Aorta (tissue), 5 donors: ENCODE measurements around the gene C16orf96. TPM values are rescaled to one million over a fixed set of nuclear protein-coding genes. Genes with fewer than 3 reads are reported as not detected.

Experiments used
- ATAC-seq: fragments of 200-7000 bp; cut with Tn5 transposase; one replicate; pipeline ENCODE4 v1.9.1; 2022; ENCODE audit warnings: moderate library complexity; ENCODE audit not compliant: low FRiP score
- DNase-seq, 2 donors: peaks; one replicate each; pipeline ENCODE4 v3.0.0-alpha.2; 2020
- H3K27ac ChIP-seq, 2 donors: one replicate each; pipeline ENCODE4 v1.5.1; 2013; ENCODE audit warnings: low read length in 2 of 2, mild to moderate bottlenecking in 2 of 2, moderate library complexity in 2 of 2, control low read depth in 1 of 2, inconsistent platforms in 1 of 2, low read depth in 1 of 2
- H3K27me3 ChIP-seq, 2 donors: one replicate each; pipeline ENCODE4 v1.6.1; 2013; ENCODE audit warnings: control low read depth in 1 of 2, low read length in 1 of 2, mild to moderate bottlenecking in 1 of 2, moderate library complexity in 1 of 2; ENCODE audit not compliant: insufficient read depth in 2 of 2, control insufficient read depth in 1 of 2
- H3K36me3 ChIP-seq, 2 donors: one replicate each; pipeline ENCODE4 v1.6.1; 2013; ENCODE audit warnings: control low read depth in 1 of 2, low read length in 1 of 2, mild to moderate bottlenecking in 1 of 2; ENCODE audit not compliant: insufficient read depth in 2 of 2, control insufficient read depth in 1 of 2
- H3K4me1 ChIP-seq, 2 donors: one replicate each; pipeline ENCODE4 v1.6.1; 2013; ENCODE audit warnings: low read length in 2 of 2, control low read depth in 1 of 2, mild to moderate bottlenecking in 1 of 2, moderate library complexity in 1 of 2; ENCODE audit not compliant: insufficient read depth in 2 of 2, control insufficient read depth in 1 of 2
- H3K4me3 ChIP-seq, 2 donors: one replicate each; pipeline ENCODE4 v1.5.1; 2013; ENCODE audit warnings: low read length in 2 of 2, control low read depth in 1 of 2, mild to moderate bottlenecking in 1 of 2
- H3K9me3 ChIP-seq: one replicate; pipeline ENCODE4 v1.6.1; 2013; ENCODE audit warnings: mild to moderate bottlenecking, low read length; ENCODE audit not compliant: control insufficient read depth
- WGBS, 2 donors: extraction: QIAGEN DNeasy Blood & Tissue Kit; methylation state at CpG; one replicate each; pipeline ENCODE4 v1.1.7; 2013; 5-methylcytosine and 5-hydroxymethylcytosine counted together
- intact Hi-C, 2 donors: fragments of 100-400 bp; cut with DNase I; formaldehyde crosslinking; loops; one replicate each; pipeline versions ENCODE4 v1.14.2 to v1.15.0; 2022
- polyA plus RNA-seq, 2 donors: library from polyadenylated mRNA; stranded (reverse); fragments of 200-250 nt; gene quantifications; one replicate each; pipeline ENCODE4 v1.2.3, GENCODE V29; 2013
- total RNA-seq, 2 donors: library from RNA; stranded (reverse); fragmentation: NEBNext Ultra II Directional; extraction: Animal tissue kit (Norgen Biotek cat#: 25700); gene quantifications; one replicate each; pipeline ENCODE4 v1.2.1, GENCODE V29; 2021
- donor health status: healthy with polysubstance abuse.
- donor health status: Bipolar disorder and iron deficiency.
- donor health status: DM: no; HTN: no; CAD: no.
- donor health status: DM: no; HTN: no; CAD: no.
- donor health status: DM: yes; HTN: yes; CAD: no.

The C16orf96 gene
- total and polyA plus RNA-seq, 4 donors = 0.13 to 0.24 TPM; not detected in 2

- Histone ChIP-seq H3K27ac (peak overlapping the region in 1 of 2 donors; percentile 19), H3K27me3 (no peaks in the 10 kb centered on the region), H3K4me3 (peak overlapping the region; percentile 88 to 91), H3K4me1 (no peaks in the 10 kb centered on the region), H3K36me3 (no peaks in the 10 kb centered on the region), H3K9me3 (no peaks in the 10 kb centered on the region)
- ATAC-seq (no peak), DNase-seq (peak in 1 of 2 donors; percentile 79)
- 1% methylated on average over 67 to 92 of the region's 92 CpGs for WGBS, 2 donors
- intact Hi-C loops = loop anchor here in 1 of 2 donors (5.0 to 10.0 kb wide), 2 partner anchors 78 to 109 kb away; partner anchors contain the start of gene NUDT16L1
Observed at GRCh38 chr16:4613636-4614570, 57.8 kb downstream of the C16orf96 start.

DNA sequence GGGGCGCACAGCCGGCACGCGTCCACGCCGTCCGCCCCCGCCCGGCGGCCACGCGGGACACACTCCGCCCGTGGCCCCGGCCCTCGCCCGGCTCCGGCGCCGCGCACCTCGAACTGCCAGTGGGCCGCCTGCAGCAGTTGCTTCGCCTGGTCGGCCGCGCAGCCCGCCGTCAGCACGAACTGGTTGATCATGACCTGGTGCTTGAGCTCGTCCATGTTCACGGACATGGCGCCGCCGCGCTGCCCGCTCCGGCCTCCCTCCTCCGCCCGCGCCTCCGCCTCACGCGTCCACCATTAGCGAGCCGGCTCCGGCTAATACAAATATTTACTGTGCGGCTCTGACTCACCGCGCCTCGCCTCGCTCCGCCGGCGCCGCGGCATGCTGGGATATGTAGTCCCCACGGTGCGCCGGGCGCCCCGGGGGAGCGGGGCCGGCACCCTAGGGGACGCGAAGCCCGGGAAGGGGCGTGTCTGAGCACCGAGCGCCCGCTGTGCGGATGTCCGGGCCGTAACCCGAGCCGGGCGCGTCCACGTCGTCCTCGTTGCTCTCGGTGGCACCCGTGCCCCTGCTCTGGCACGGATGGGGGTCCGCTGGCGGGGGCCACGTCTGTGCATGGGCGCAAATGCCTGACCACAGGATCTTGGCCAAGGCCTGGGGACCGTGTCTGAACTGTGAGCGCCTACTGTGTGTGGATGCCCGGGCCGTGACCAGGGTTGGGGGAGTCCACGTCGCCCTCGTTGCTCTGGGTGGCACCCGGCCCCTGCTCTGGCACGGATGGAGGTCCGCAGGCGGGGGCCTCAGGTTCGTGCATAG lies 58.6 kb downstream of the C16orf96 start, which contains the start of gene UBALD1:
Gene UBALD1 (minus strand): TSS at position 318 of the 813 bp plus-strand sequence. CDS start 91 bp downstream, at position 227.
- DNase-seq (peak; percentile 91 to 94), ATAC-seq (peak; percentile 82)
- intact Hi-C loops = loop anchor here (5.0 to 10.0 kb wide), 2 partner anchors 78 to 110 kb away; partner anchors contain the start of gene NUDT16L1 (in 2 of the 2)
- Histone ChIP-seq H3K4me1 (no peaks in the 10 kb centered on the region), H3K9me3 (no peaks in the 10 kb centered on the region), H3K27me3 (no peaks in the 10 kb centered on the region), H3K27ac (peak within 1 kb of the TSS; percentile 4 to 82), H3K36me3 (no peaks in the 10 kb centered on the region), H3K4me3 (peak within 1 kb of the TSS; percentile 88 to 91)
- WGBS, 2 donors = 6 to 8% methylated on average over 81 to 100 of the region's 100 CpGs

DNA sequence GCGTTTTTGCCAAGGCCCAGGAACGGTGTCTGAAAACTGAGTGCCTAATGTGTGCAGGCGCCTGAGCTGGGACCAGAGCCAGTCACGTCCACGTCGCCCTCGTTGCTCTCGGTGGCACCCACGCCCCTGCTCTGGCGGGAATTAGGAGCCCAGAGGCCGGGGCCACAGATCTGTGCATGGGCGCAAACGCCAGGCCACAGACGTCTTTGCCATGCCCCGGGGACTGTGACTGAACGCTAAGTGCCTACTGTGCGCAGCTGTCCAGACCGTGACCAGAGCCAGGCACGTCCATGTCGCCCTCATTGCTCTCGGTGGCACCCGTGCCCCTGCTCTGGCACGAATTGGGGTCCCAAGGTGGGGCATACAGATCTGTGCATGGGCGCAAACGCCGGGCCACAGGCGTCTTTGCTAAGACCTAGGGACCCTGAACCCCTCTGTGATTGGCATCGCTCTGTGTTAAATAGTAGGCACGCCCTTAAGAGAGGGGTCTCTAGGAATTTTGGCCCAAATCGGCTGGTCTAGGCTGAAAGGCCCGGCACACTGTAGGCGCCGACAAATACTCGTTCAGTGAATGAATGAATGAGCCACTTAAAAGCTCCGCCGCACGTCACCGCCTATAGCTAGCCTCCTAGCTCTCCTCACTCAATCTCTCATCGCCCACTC lies 59.4 kb downstream of the C16orf96 start:
- ATAC-seq (peak; percentile 0), DNase-seq (peak in 1 of 2 donors; percentile 80)
- Histone ChIP-seq H3K27ac (peak overlapping the region; percentile 4 to 82), H3K4me1 (no peaks in the 10 kb centered on the region), H3K4me3 (no peak overlapping the region), H3K36me3 (no peaks in the 10 kb centered on the region), H3K27me3 (no peaks in the 10 kb centered on the region), H3K9me3 (no peaks in the 10 kb centered on the region)
- intact Hi-C loops = loop anchor here (1.0 to 10.0 kb wide), 3 partner anchors 9 to 111 kb away; partner anchors contain the start of genes MGRN1 (in 1 of the 2) and NUDT16L1 (in 1 of the 2)
- WGBS, 2 donors = 63 to 64% methylated on average over 39 of the region's 39 CpGs

- H3K36me3 ChIP-seq = no peaks in the 10 kb centered on the region
- H3K27ac ChIP-seq = peak overlapping the region; percentile 82 to 89
- 1% methylated on average over 51 to 57 of the region's 57 CpGs for WGBS, 2 donors
- no peaks in the 10 kb centered on the region for H3K27me3 ChIP-seq
- DNase-seq (peak; percentile 99 to 100), ATAC-seq (peak; percentile 95)
- H3K4me3 ChIP-seq = peak overlapping the region; percentile 41 to 65
- no peaks in the 10 kb centered on the region for H3K4me1 ChIP-seq
- intact Hi-C loops = loop anchor here (1.0 to 10.0 kb wide), 3 partner anchors 8 to 111 kb away; partner anchors contain the start of genes MGRN1 (in 1 of the 2) and NUDT16L1 (in 1 of the 2)
- H3K9me3 ChIP-seq = no peaks in the 10 kb centered on the region
Observed at GRCh38 chr16:4616047-4616811, 60.1 kb downstream of the C16orf96 start.

GRCh38 chr16:4617880-4618279 lies 61.7 kb downstream of the C16orf96 start:
- no peak for DNase-seq
- no peak overlapping the region for H3K4me3 ChIP-seq
- no peaks in the 10 kb centered on the region for H3K36me3 ChIP-seq
- 87% methylated on average over 8 of the region's 8 CpGs for WGBS, 2 donors
- H3K9me3 ChIP-seq = no peaks in the 10 kb centered on the region
- H3K27me3 ChIP-seq = no peaks in the 10 kb centered on the region
- intact Hi-C loops = loop anchor here (5.0 to 10.0 kb wide), 2 partner anchors 74 to 113 kb away; partner anchors contain the start of gene NUDT16L1 (in 1 of the 2)
- H3K4me1 ChIP-seq = no peaks in the 10 kb centered on the region
- H3K27ac ChIP-seq = peak overlapping the region in 1 of 2 donors; percentile 24
- no peak for ATAC-seq

DNA sequence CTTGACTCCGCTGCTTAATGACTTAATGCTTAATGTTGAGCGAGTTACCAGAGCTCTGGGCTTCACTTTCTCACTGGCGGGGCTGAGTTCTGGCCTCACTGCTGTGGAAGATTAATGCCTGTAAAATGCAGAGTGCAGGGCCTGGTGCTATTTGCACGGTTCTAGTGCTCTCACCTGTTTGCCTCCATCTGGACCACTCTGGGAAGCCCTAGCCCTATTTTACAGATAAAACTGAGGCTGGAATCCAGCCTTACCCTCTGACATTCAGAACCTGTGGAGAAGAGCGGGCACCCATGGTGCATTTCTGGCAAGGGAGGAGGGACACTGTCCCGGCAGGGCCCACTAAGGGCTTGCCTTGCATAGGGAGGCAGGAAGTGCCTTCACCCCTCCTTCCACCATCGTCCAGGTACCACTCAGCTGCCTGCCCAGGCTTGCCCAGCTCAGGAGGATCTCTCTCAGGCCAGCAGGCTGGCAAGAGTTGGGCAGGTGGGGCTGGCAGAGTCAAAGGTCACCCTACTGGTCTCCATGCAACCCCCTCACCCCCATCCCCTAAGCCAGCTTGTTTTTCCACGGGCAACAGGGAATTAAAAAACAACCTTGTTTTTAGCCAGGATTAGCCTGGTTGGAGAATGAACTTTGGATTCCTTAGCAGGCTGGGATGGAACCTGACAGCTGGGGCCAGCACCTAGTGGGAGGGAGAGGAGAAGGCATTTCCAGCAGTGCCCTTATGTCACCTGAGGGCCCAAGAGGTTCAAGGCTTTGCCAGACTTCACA lies 62.7 kb downstream of the C16orf96 start:
- H3K9me3 ChIP-seq = no peaks in the 10 kb centered on the region
- no peaks in the 10 kb centered on the region for H3K36me3 ChIP-seq
- ATAC-seq (no peak), DNase-seq (no peak)
- H3K4me3 ChIP-seq = no peak overlapping the region
- intact Hi-C loops = loop anchor here (5.0 to 10.0 kb wide), 2 partner anchors 73 to 114 kb away; partner anchors contain the start of gene NUDT16L1 (in 1 of the 2)
- 84 to 89% methylated on average over 8 of the region's 8 CpGs for WGBS, 2 donors
- no peaks in the 10 kb centered on the region for H3K27me3 ChIP-seq
- no peaks in the 10 kb centered on the region for H3K4me1 ChIP-seq
- H3K27ac ChIP-seq = no peak overlapping the region

- Histone ChIP-seq H3K27ac (no peak overlapping the region), H3K36me3 (no peaks in the 10 kb centered on the region), H3K27me3 (no peaks in the 10 kb centered on the region), H3K9me3 (no peaks in the 10 kb centered on the region), H3K4me1 (no peaks in the 10 kb centered on the region), H3K4me3 (no peak overlapping the region)
- WGBS, 2 donors = 78 to 84% methylated on average over 7 of the region's 7 CpGs
- intact Hi-C loops = no loop called here
- no peak for DNase-seq
- no peak for ATAC-seq
Observed at GRCh38 chr16:4623593-4623992, 67.5 kb downstream of the C16orf96 start.
